GM12873 (cell line): ENCODE data around the gene SF3A1.

Source experiments
- CTCF ChIP-seq: IDR thresholded peaks from 2 replicates; pipeline ENCODE4 v1.5.1; 2012; ENCODE audit warnings: low read depth, mild to moderate bottlenecking, moderate library complexity, low read length, control low read depth; ENCODE audit not compliant: insufficient read depth; ENCODE audit errors: missing control alignments

SF3A1 gene

GRCh38 chr22:30399718-30400117 is 43.0 kb upstream of the SF3A1 start:
- TF ChIP-seq CTCF, result no peak

- no peak for TF ChIP-seq CTCF
Observed at GRCh38 chr22:30398685-30399680, 42.3 kb upstream of the SF3A1 start.

- no peak for TF ChIP-seq CTCF
Observed at GRCh38 chr22:30397656-30398635, 41.3 kb upstream of the SF3A1 start.

- TF ChIP-seq CTCF, result no peak
Observed at GRCh38 chr22:30396871-30397655, 40.4 kb upstream of the SF3A1 start, which contains the start of gene SEC14L2. TSS of gene SEC14L2 (plus strand) at chr22:30397018. CDS start at chr22:30397117, 99 bp downstream.

- TF ChIP-seq CTCF, result no peak
Observed at GRCh38 chr22:30393885-30394284, 37.2 kb upstream of the SF3A1 start.

GRCh38 chr22:30393322-30393680 is 36.6 kb upstream of the SF3A1 start:
- no peak for TF ChIP-seq CTCF
